Measurements from ENCODE around the gene SRMS.

Gene SRMS

GRCh38 chr20:63544241-63544957, 3.1 kb downstream of the SRMS start:
- DNase-seq (ENCODE audit: low spot score): no peak
- ChIA-PET CTCF (interaction anchor here (0.5 to 1.6 kb wide), 6 partner anchors 13 to 429 kb away, joined by 3 to 8 read pairs (median 4); no protein-coding TSS in a partner anchor), POLR2A (ENCODE audit: low non-redundant PET) (interaction anchor here (0.5 to 0.9 kb wide), 3 partner anchors 8 to 102 kb away, joined by 3 to 4 read pairs (median 3); no protein-coding TSS in a partner anchor)
- no peak for TF ChIP-seq CTCF (conservative IDR thresholded peaks at IDR 0.05; ENCODE audit: low read depth)
- peak overlapping the region; percentile 79 for H3K27ac ChIP-seq

GRCh38 chr20:63543733-63544132, 3.8 kb downstream of the SRMS start:
- H3K27ac ChIP-seq: peak overlapping the region; percentile 79; the same call in 1 of the 2 replicates
- ChIA-PET POLR2A (ENCODE audit: low non-redundant PET) (interaction anchor here (0.6 to 0.9 kb wide), 2 partner anchors 9 to 102 kb away, joined by 3 to 4 read pairs; no protein-coding TSS in a partner anchor), CTCF (interaction anchor here (0.6 to 1.3 kb wide), 5 partner anchors 155 to 430 kb away, joined by 3 to 8 read pairs (median 3); no protein-coding TSS in a partner anchor)
- TF ChIP-seq CTCF (conservative IDR thresholded peaks at IDR 0.05; ENCODE audit: low read depth): no peak
- no peak for DNase-seq (ENCODE audit: low spot score)

- ChIA-PET POLR2A (ENCODE audit: low non-redundant PET) (interaction anchor here (0.9 kb wide), 1 partner anchor 10 kb away, joined by 3 read pairs; no protein-coding TSS in a partner anchor), CTCF (interaction anchor here (0.9 to 1.3 kb wide), 2 partner anchors 155 to 234 kb away, joined by 3 read pairs; no protein-coding TSS in a partner anchor)
- no peak for DNase-seq (ENCODE audit: low spot score)
- peak overlapping the region; percentile 38 for H3K27ac ChIP-seq
- no peak for TF ChIP-seq CTCF (conservative IDR thresholded peaks at IDR 0.05; ENCODE audit: low read depth)
Measured at GRCh38 chr20:63543131-63543530, 4.4 kb downstream of the SRMS start.

- peak overlapping the region; percentile 38 for H3K27ac ChIP-seq
- no peak for TF ChIP-seq CTCF (conservative IDR thresholded peaks at IDR 0.05; ENCODE audit: low read depth)
- POLR2A ChIA-PET (ENCODE audit: low non-redundant PET): interaction anchor here (0.8 to 1.7 kb wide), 2 partner anchors 12 to 22 kb away, joined by 3 to 4 read pairs; no protein-coding TSS in a partner anchor
- CTCF ChIA-PET: interaction anchor here (1.3 kb wide), 1 partner anchor 233 kb away, joined by 3 read pairs; no protein-coding TSS in a partner anchor
- no peak for DNase-seq (ENCODE audit: low spot score)
Measured at GRCh38 chr20:63542696-63543095, 4.9 kb downstream of the SRMS start.

- H3K27ac ChIP-seq: no peak overlapping the region; the same call in 1 of the 2 replicates
- ChIA-PET POLR2A (ENCODE audit: low non-redundant PET) (interaction anchor here (0.8 to 1.7 kb wide), 2 partner anchors 13 to 21 kb away, joined by 3 to 4 read pairs; no protein-coding TSS in a partner anchor), CTCF (interaction anchor here (0.6 to 1.1 kb wide), 4 partner anchors 40 to 442 kb away, joined by 3 to 6 read pairs (median 3); no protein-coding TSS in a partner anchor)
- no peak for TF ChIP-seq CTCF (conservative IDR thresholded peaks at IDR 0.05; ENCODE audit: low read depth)
- DNase-seq (ENCODE audit: low spot score): no peak
Measured at GRCh38 chr20:63542031-63542559, 5.5 kb downstream of the SRMS start.

- H3K27ac ChIP-seq: no peak overlapping the region; the same call in 1 of the 2 replicates
- ChIA-PET CTCF (interaction anchor here (0.6 to 1.1 kb wide), 3 partner anchors 41 to 443 kb away, joined by 3 to 6 read pairs (median 4); no protein-coding TSS in a partner anchor), POLR2A (ENCODE audit: low non-redundant PET) (interaction anchor here (1.7 kb wide), 1 partner anchor 14 kb away, joined by 4 read pairs; no protein-coding TSS in a partner anchor)
- no peak for DNase-seq (ENCODE audit: low spot score)
- no peak for TF ChIP-seq CTCF (conservative IDR thresholded peaks at IDR 0.05; ENCODE audit: low read depth)
Measured at GRCh38 chr20:63541371-63541770, 6.2 kb downstream of the SRMS start.
